ENCODE measurements around the gene CPSF2.

DNA sequence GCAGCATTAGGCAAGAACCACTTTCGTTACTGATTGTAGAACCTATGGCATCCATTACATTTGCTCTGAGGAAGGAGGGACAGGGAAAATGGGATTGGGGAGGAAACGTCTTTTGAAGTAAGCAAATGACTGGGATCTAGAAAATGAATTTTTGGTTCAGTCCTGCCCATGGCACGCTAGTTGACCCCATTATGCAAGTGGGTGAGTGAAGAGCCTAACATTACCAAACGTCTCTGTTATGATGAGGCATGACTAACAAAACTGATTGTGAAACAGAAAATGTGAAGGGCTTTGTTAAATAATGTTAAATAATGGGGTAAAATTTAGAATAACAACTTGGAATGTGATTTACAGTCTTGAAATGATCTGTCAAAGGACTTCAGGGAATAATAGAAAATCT is 38.9 kb downstream of the CPSF2 start:
- TF ChIP-seq, protein P1, sequence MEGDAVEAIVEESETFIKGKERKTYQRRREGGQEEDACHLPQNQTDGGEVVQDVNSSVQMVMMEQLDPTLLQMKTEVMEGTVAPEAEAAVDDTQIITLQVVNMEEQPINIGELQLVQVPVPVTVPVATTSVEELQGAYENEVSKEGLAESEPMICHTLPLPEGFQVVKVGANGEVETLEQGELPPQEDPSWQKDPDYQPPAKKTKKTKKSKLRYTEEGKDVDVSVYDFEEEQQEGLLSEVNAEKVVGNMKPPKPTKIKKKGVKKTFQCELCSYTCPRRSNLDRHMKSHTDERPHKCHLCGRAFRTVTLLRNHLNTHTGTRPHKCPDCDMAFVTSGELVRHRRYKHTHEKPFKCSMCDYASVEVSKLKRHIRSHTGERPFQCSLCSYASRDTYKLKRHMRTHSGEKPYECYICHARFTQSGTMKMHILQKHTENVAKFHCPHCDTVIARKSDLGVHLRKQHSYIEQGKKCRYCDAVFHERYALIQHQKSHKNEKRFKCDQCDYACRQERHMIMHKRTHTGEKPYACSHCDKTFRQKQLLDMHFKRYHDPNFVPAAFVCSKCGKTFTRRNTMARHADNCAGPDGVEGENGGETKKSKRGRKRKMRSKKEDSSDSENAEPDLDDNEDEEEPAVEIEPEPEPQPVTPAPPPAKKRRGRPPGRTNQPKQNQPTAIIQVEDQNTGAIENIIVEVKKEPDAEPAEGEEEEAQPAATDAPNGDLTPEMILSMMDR (IDR thresholded peaks at IDR 0.05; ENCODE audit: low read depth, low read length): no peak
- TF ChIP-seq EZH2phosphoT487 (IDR thresholded peaks at IDR 0.05; ENCODE audit: low read depth): no peak
